ENCODE measurements around the gene CREB3L2.
A peak's percentile ranks its signal among the peaks of the same experiment; 100 is the strongest.
"Not testable (repeated sequence)": the region's sequence is repeated elsewhere in the genome, so short reads cannot be mapped to it uniquely, and the experiment has no call there.

CREB3L2 gene

DNA sequence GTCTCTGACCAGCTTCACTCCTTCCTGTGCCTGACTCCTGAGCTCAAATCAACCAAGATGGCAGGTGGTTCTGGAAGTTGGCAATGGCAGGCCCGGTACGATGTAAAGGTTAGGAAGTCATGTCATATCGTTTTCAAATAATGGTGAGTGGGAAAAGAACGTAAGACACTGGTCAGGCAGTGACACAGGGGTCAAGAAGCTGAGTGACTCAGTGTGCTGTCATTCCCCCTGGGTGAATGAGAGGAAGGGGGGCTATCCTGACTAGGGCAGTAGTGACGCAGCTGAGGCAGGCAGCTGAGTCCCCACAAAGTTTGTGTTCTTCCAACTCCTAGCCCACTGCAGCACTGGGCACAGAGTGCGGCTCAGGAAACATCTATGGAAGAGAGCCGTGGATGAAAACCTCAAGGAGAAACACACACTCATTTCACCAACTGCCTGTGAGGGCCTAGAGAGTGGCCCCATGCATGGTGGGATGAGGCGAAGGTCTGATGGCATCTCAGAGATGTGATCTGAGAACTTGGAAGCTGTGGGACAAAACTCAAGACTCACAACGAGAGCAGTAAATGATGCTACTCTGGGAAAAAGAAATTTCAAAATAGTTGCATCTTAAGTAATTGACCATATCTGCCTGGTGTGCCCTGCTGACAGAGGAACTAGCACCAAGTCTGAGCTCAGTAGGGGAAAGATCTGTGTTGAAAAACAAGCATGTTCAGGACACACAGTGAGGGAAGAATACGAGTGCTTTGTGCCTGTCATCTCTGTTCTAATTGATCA lies 23.2 kb downstream of the CREB3L2 start:
- Histone ChIP-seq H3K9me3 (ENCODE audit: control insufficient read depth, low read length) (no peaks in the 10 kb centered on the region), H3K4me1 (ENCODE audit: control insufficient read depth, insufficient read depth, low read length) (peaks cover 89% of the 10 kb centered on the region), H3K36me3 (ENCODE audit: control insufficient read depth, insufficient read depth, low read length, severe bottlenecking) (no peaks in the 10 kb centered on the region), H3K4me3 (ENCODE audit: low read length) (peak overlapping the region; percentile 55), H3K9ac (ENCODE audit: low read length) (peak overlapping the region; percentile 74), H3K27me3 (replicated peaks; ENCODE audit: control insufficient read depth, insufficient read depth, low read length) (no peaks in the 10 kb centered on the region)
- peak; percentile 89 for DNase-seq (ENCODE audit: low read depth)

DNA sequence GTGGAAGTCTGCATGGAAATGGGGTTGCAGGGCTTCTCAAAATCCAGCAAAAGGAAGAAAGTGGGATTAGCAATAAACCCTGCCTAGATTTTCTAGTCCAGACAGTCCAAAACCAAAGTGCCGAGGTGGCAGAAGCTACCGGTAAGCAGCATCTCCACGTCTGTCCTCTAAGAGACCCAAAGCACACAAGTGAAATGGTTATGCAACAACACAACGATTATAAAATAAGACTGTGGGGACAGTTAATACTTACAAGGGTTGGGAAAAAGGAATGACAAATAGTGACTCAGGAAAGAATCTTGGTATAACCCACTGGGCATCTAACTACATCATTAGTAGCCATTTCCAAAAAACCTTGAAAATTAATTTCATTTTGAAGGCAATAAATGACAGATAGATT lies 24.7 kb downstream of the CREB3L2 start:
- H3K9ac ChIP-seq (ENCODE audit: low read length), result no peak overlapping the region
- no peak for DNase-seq (ENCODE audit: low read depth)
- no peaks in the 10 kb centered on the region for H3K36me3 ChIP-seq (ENCODE audit: control insufficient read depth, insufficient read depth, low read length, severe bottlenecking)
- H3K4me3 ChIP-seq (ENCODE audit: low read length), result no peak overlapping the region
- H3K27me3 ChIP-seq (replicated peaks; ENCODE audit: control insufficient read depth, insufficient read depth, low read length), result no peaks in the 10 kb centered on the region
- H3K4me1 ChIP-seq (ENCODE audit: control insufficient read depth, insufficient read depth, low read length), result peaks cover 88% of the 10 kb centered on the region
- no peaks in the 10 kb centered on the region for H3K9me3 ChIP-seq (ENCODE audit: control insufficient read depth, low read length)

DNA sequence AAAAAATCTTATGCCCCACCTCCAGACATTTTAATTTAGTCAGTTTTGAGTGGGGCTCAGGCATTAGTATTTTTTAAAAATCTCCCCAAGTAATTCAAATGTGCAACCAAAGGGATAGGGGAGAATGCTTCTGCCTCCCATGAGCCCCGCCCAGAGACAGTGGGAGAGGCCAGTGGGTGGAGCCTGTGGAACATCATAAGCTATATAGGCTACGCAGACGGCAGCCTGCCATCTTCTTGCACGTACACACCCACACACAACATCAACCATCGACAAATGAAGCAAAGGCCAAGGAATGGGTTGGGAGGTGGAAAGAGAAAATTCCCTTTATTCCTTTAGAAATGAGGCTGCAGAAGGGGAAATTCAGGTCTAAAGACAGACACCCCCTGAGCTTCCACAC lies 25.2 kb downstream of the CREB3L2 start:
- H3K9ac ChIP-seq (ENCODE audit: low read length), result no peak overlapping the region
- no peaks in the 10 kb centered on the region for H3K36me3 ChIP-seq (ENCODE audit: control insufficient read depth, insufficient read depth, low read length, severe bottlenecking)
- peaks cover 86% of the 10 kb centered on the region for H3K4me1 ChIP-seq (ENCODE audit: control insufficient read depth, insufficient read depth, low read length)
- H3K9me3 ChIP-seq (ENCODE audit: control insufficient read depth, low read length), result no peaks in the 10 kb centered on the region
- H3K4me3 ChIP-seq (ENCODE audit: low read length), result no peak overlapping the region
- DNase-seq (ENCODE audit: low read depth), result no peak
- H3K27me3 ChIP-seq (replicated peaks; ENCODE audit: control insufficient read depth, insufficient read depth, low read length), result no peaks in the 10 kb centered on the region

DNA sequence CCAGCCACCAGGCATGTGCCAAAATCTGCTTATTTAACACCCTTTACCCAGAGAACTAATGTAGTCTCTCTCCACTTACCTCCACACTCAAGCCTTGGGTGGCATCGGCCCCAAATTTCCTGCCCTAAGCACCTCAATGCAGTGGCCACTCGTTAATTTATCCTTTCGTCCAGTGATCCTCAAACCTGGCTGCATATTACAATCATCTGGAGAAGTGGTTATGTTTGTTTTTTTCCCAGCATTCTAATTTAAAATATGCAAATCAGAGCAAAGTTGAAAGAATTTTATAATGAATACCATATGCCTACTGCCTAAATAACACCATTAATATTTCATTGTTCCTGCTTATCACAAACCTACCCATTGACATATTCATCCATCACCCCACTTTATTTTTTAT lies 25.7 kb downstream of the CREB3L2 start:
- H3K4me1 ChIP-seq (ENCODE audit: control insufficient read depth, insufficient read depth, low read length), result peaks cover 85% of the 10 kb centered on the region
- no peak overlapping the region for H3K4me3 ChIP-seq (ENCODE audit: low read length)
- H3K36me3 ChIP-seq (ENCODE audit: control insufficient read depth, insufficient read depth, low read length, severe bottlenecking), result no peaks in the 10 kb centered on the region
- H3K27me3 ChIP-seq (replicated peaks; ENCODE audit: control insufficient read depth, insufficient read depth, low read length), result no peaks in the 10 kb centered on the region
- peak overlapping the region; percentile 81 for H3K9ac ChIP-seq (ENCODE audit: low read length)
- no peaks in the 10 kb centered on the region for H3K9me3 ChIP-seq (ENCODE audit: control insufficient read depth, low read length)
- no peak for DNase-seq (ENCODE audit: low read depth)

DNA sequence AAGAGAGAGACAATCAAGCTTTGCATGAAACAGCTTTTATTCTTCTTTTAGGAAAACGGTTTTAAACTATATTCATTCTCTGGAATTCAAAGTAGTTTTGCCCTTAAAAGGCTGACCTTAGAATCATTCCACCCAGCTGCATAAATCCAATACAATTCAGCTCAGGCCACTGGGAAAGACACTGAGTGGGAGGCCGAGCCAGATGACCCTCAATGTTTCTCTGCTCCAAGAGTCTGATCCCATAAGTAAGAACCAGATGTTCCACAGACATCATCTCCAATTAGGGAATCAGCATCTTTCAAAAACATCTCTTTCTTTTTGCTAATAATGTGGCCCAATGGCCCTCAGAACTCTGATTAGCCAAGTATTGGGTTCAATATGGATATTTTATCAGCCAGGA lies 26.1 kb downstream of the CREB3L2 start:
- H3K27me3 ChIP-seq (replicated peaks; ENCODE audit: control insufficient read depth, insufficient read depth, low read length), result no peaks in the 10 kb centered on the region
- peak overlapping the region; percentile 64 for H3K4me3 ChIP-seq (ENCODE audit: low read length)
- peaks cover 83% of the 10 kb centered on the region for H3K4me1 ChIP-seq (ENCODE audit: control insufficient read depth, insufficient read depth, low read length)
- DNase-seq (ENCODE audit: low read depth), result peak; percentile 58
- peak overlapping the region; percentile 81 for H3K9ac ChIP-seq (ENCODE audit: low read length)
- no peaks in the 10 kb centered on the region for H3K36me3 ChIP-seq (ENCODE audit: control insufficient read depth, insufficient read depth, low read length, severe bottlenecking)
- H3K9me3 ChIP-seq (ENCODE audit: control insufficient read depth, low read length), result no peaks in the 10 kb centered on the region

DNA sequence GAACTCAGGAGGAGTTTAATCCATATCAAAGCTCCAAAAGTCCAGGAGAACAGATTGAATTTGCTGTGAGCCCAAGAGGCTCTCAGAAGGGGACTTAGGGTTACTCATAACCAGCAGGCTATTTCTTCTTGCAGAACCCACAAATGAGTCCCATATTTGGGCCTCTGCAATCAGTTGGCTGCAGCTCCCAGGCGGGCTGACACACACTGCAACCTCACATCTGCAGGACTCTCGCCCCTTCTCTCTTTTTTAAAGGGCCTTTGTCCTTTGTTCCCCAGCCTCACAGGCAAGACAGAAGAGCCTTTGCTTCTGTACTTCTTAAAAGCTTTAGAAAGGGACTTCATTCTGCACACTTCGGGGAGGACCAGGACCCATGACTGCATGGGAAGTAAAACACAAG lies 26.7 kb downstream of the CREB3L2 start:
- H3K4me3 ChIP-seq (ENCODE audit: low read length), result peak overlapping the region; percentile 64
- no peaks in the 10 kb centered on the region for H3K27me3 ChIP-seq (replicated peaks; ENCODE audit: control insufficient read depth, insufficient read depth, low read length)
- no peaks in the 10 kb centered on the region for H3K36me3 ChIP-seq (ENCODE audit: control insufficient read depth, insufficient read depth, low read length, severe bottlenecking)
- H3K4me1 ChIP-seq (ENCODE audit: control insufficient read depth, insufficient read depth, low read length), result peaks cover 83% of the 10 kb centered on the region
- no peaks in the 10 kb centered on the region for H3K9me3 ChIP-seq (ENCODE audit: control insufficient read depth, low read length)
- DNase-seq (ENCODE audit: low read depth), result peak; percentile 85
- peak overlapping the region; percentile 81 for H3K9ac ChIP-seq (ENCODE audit: low read length)

DNA sequence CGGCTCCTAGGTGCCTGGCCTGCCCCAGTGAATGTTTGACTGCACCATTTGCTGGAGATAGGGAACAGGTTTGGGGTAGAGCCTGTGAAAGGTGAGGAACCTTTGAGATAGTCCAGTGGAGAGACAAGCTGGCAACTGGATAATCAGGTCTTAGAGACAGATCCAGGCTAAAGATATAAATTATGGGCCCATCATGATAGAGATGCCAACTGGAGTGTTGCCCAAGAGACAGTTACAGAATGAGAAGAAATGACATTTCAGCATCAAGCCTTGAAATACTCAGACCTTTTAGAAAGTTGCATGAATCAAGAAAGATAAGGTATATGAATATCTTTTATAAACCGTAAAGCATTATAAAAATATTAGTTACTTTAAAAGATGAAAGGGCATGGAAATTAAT lies 27.1 kb downstream of the CREB3L2 start:
- no peak for DNase-seq (ENCODE audit: low read depth)
- peaks cover 83% of the 10 kb centered on the region for H3K4me1 ChIP-seq (ENCODE audit: control insufficient read depth, insufficient read depth, low read length)
- H3K9me3 ChIP-seq (ENCODE audit: control insufficient read depth, low read length), result no peaks in the 10 kb centered on the region
- H3K4me3 ChIP-seq (ENCODE audit: low read length), result peak overlapping the region; percentile 64
- no peaks in the 10 kb centered on the region for H3K27me3 ChIP-seq (replicated peaks; ENCODE audit: control insufficient read depth, insufficient read depth, low read length)
- H3K36me3 ChIP-seq (ENCODE audit: control insufficient read depth, insufficient read depth, low read length, severe bottlenecking), result no peaks in the 10 kb centered on the region
- H3K9ac ChIP-seq (ENCODE audit: low read length), result peak overlapping the region; percentile 81

DNA sequence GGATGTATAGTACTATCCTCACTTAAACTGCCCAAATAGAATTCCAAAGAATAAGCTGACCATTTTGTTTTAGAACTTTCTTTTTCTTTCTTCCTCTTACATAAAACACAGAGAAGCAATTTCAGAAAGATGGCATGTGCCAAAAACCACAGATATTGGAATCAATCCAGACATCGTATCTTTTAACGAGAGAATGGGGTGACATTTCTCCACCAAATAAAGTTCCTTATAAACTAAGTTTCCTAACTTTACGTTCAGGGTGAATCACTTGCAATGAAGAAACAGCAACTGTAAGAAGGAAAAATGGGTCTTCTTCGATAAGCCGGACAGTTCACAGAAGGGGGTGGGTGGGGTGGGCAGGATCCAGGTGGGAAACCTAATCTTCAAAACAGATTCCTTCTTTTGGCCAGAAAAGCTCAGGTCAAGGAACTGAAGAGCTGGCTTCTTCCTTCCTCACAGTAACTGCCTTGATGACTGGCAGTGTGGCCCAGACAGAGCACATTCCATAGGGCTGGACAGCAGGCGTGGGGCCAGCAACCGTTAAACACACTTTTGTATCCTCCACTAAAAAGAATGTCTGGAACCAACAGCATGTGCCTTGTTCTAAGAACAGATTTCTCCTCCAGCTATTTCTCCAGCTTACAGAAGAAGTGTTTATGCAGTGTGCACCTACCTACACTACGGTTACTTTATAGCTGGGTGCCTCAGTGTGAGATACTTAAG lies 31.5 kb downstream of the CREB3L2 start:
- DNase-seq (ENCODE audit: low read depth), result peak; percentile 91
- H3K36me3 ChIP-seq (ENCODE audit: control insufficient read depth, insufficient read depth, low read length, severe bottlenecking), result no peaks in the 10 kb centered on the region
- peaks cover 61% of the 10 kb centered on the region for H3K4me1 ChIP-seq (ENCODE audit: control insufficient read depth, insufficient read depth, low read length)
- H3K27me3 ChIP-seq (replicated peaks; ENCODE audit: control insufficient read depth, insufficient read depth, low read length), result no peaks in the 10 kb centered on the region
- no peaks in the 10 kb centered on the region for H3K9me3 ChIP-seq (ENCODE audit: control insufficient read depth, low read length)
- peak overlapping the region; percentile 63 for H3K4me3 ChIP-seq (ENCODE audit: low read length)
- H3K9ac ChIP-seq (ENCODE audit: low read length), result peak overlapping the region; percentile 50

DNA sequence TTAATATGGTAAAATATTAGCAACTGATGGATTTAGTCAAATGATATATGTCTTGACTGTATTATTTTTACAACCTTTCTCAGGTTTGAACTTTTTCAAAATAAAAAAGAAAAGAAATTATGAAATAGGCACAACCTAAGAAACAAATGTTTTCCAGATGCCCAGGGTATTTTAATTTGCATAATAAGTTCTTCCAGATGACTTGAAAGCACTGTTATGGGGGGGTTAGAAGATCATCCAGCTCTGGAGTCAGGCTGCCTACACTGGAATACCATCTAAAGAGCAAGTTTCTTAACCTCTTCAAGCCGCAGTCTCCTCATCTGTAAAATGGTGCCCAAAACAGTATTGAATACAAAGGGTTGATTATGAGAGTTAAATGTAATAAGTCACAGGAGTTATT lies 32.1 kb downstream of the CREB3L2 start:
- DNase-seq (ENCODE audit: low read depth), result no peak
- Histone ChIP-seq H3K9me3 (ENCODE audit: control insufficient read depth, low read length) (no peaks in the 10 kb centered on the region), H3K36me3 (ENCODE audit: control insufficient read depth, insufficient read depth, low read length, severe bottlenecking) (no peaks in the 10 kb centered on the region), H3K4me3 (ENCODE audit: low read length) (peak overlapping the region; percentile 55), H3K4me1 (ENCODE audit: control insufficient read depth, insufficient read depth, low read length) (peaks cover 55% of the 10 kb centered on the region), H3K9ac (ENCODE audit: low read length) (peak overlapping the region; percentile 49), H3K27me3 (replicated peaks; ENCODE audit: control insufficient read depth, insufficient read depth, low read length) (no peaks in the 10 kb centered on the region)

DNA sequence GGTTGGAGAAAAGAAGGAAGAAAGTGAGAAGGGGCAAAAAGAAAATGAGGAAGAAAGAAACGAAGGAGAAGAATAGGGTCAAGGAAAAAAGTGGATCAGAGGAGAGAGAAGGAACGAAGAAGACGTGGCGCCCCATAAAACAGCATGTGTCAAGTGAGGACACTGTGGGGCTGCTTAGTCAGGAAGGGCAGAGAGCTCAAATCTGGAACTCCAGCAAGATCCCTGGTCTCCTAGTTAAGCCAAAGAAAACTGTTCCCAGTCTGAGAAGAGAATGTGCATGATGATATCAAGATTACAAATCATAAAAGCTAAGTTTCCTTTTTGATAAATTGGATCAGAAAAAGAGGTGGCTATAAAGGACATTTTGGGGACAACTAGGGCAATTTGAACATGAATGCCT lies 33.0 kb downstream of the CREB3L2 start:
- H3K9me3 ChIP-seq (ENCODE audit: control insufficient read depth, low read length), result no peaks in the 10 kb centered on the region
- no peaks in the 10 kb centered on the region for H3K36me3 ChIP-seq (ENCODE audit: control insufficient read depth, insufficient read depth, low read length, severe bottlenecking)
- peak overlapping the region; percentile 7 for H3K9ac ChIP-seq (ENCODE audit: low read length)
- peak overlapping the region; percentile 3 for H3K4me3 ChIP-seq (ENCODE audit: low read length)
- no peaks in the 10 kb centered on the region for H3K27me3 ChIP-seq (replicated peaks; ENCODE audit: control insufficient read depth, insufficient read depth, low read length)
- no peak for DNase-seq (ENCODE audit: low read depth)
- peaks cover 46% of the 10 kb centered on the region for H3K4me1 ChIP-seq (ENCODE audit: control insufficient read depth, insufficient read depth, low read length)

DNA sequence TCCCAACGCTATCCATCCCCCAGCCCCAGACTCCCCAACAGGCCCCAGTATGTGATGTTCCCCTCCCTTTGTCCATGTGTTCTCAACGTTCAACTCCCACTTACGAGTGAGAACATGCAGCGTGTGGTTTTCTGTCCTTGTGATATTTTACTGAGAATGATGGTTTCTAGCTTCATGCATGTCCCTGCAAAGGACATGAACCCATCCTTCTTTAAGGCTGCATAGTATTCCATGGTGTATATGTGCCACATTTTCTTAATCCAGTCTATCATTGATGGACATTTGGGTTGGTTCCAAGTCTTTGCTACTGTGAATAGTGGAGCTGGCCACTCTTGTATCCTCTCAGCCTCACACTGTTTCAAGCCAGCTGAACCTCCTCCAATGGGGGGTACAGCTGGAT lies 33.5 kb downstream of the CREB3L2 start:
- H3K9ac ChIP-seq (ENCODE audit: low read length), result peak overlapping the region; percentile 5
- not testable (repeated sequence) for DNase-seq (ENCODE audit: low read depth)

More for the DNA sequence above, 33.5 kb downstream of the CREB3L2 start:
- peak overlapping the region; percentile 3 for H3K4me3 ChIP-seq (ENCODE audit: low read length)
- H3K9me3 ChIP-seq (ENCODE audit: control insufficient read depth, low read length); H3K36me3 ChIP-seq (ENCODE audit: control insufficient read depth, insufficient read depth, low read length, severe bottlenecking); H3K27me3 ChIP-seq (replicated peaks; ENCODE audit: control insufficient read depth, insufficient read depth, low read length): not testable (repeated sequence)
- peaks cover 41% of the 10 kb centered on the region for H3K4me1 ChIP-seq (ENCODE audit: control insufficient read depth, insufficient read depth, low read length)

Data from adipocyte (in vitro differentiated cells).